ENCODE measurements around the gene PTH2.

DNA sequence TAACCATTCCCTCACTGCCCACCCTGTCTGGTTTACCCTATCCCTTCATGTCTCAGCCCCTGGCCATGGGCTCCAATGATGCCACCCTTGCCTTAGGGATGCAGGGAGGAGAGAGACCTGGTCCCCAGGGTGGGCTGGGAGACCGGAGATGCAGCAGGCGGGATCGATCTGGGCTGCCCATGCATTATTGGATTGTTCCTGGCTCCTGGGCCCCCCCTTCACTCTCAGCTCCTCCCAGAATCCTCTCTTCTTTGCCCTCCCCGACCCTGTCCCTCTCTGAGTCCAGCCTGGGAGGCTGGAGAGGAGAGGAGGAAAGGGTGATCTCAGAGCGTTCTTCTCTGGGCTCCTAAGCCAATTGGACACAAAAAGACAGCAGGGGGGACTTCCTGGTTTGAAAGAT is 29.4 kb downstream of the PTH2 start:
- TF ChIP-seq EP300 (conservative IDR thresholded peaks at IDR 0.05; ENCODE audit: poor library complexity, severe bottlenecking) (no peak), CTCF (IDR thresholded peaks at IDR 0.05; ENCODE audit: poor library complexity, severe bottlenecking) (no peak), REST (IDR thresholded peaks at IDR 0.05; ENCODE audit: borderline replicate concordance) (no peak)

Measured in neural cell (in vitro differentiated cells).